ENCODE measurements around the gene TMEM74B. TPM values are rescaled to one million over a fixed set of nuclear protein-coding genes. Genes with fewer than 3 reads are reported as not detected.

TMEM74B gene
- total and polyA plus RNA-seq, 2 of the 8 experiments (the other 6 are each of a cell fraction or from before 2014, with no cell fraction given) = 4.0 to 6.4 TPM

GRCh38 chr20:1183153-1183552, 1.6 kb downstream of the TMEM74B start (continued):
- no peak for TF ChIP-seq USF2 (IDR thresholded peaks at IDR 0.05; ENCODE audit: low read length)
- TF ChIP-seq, protein P1, sequence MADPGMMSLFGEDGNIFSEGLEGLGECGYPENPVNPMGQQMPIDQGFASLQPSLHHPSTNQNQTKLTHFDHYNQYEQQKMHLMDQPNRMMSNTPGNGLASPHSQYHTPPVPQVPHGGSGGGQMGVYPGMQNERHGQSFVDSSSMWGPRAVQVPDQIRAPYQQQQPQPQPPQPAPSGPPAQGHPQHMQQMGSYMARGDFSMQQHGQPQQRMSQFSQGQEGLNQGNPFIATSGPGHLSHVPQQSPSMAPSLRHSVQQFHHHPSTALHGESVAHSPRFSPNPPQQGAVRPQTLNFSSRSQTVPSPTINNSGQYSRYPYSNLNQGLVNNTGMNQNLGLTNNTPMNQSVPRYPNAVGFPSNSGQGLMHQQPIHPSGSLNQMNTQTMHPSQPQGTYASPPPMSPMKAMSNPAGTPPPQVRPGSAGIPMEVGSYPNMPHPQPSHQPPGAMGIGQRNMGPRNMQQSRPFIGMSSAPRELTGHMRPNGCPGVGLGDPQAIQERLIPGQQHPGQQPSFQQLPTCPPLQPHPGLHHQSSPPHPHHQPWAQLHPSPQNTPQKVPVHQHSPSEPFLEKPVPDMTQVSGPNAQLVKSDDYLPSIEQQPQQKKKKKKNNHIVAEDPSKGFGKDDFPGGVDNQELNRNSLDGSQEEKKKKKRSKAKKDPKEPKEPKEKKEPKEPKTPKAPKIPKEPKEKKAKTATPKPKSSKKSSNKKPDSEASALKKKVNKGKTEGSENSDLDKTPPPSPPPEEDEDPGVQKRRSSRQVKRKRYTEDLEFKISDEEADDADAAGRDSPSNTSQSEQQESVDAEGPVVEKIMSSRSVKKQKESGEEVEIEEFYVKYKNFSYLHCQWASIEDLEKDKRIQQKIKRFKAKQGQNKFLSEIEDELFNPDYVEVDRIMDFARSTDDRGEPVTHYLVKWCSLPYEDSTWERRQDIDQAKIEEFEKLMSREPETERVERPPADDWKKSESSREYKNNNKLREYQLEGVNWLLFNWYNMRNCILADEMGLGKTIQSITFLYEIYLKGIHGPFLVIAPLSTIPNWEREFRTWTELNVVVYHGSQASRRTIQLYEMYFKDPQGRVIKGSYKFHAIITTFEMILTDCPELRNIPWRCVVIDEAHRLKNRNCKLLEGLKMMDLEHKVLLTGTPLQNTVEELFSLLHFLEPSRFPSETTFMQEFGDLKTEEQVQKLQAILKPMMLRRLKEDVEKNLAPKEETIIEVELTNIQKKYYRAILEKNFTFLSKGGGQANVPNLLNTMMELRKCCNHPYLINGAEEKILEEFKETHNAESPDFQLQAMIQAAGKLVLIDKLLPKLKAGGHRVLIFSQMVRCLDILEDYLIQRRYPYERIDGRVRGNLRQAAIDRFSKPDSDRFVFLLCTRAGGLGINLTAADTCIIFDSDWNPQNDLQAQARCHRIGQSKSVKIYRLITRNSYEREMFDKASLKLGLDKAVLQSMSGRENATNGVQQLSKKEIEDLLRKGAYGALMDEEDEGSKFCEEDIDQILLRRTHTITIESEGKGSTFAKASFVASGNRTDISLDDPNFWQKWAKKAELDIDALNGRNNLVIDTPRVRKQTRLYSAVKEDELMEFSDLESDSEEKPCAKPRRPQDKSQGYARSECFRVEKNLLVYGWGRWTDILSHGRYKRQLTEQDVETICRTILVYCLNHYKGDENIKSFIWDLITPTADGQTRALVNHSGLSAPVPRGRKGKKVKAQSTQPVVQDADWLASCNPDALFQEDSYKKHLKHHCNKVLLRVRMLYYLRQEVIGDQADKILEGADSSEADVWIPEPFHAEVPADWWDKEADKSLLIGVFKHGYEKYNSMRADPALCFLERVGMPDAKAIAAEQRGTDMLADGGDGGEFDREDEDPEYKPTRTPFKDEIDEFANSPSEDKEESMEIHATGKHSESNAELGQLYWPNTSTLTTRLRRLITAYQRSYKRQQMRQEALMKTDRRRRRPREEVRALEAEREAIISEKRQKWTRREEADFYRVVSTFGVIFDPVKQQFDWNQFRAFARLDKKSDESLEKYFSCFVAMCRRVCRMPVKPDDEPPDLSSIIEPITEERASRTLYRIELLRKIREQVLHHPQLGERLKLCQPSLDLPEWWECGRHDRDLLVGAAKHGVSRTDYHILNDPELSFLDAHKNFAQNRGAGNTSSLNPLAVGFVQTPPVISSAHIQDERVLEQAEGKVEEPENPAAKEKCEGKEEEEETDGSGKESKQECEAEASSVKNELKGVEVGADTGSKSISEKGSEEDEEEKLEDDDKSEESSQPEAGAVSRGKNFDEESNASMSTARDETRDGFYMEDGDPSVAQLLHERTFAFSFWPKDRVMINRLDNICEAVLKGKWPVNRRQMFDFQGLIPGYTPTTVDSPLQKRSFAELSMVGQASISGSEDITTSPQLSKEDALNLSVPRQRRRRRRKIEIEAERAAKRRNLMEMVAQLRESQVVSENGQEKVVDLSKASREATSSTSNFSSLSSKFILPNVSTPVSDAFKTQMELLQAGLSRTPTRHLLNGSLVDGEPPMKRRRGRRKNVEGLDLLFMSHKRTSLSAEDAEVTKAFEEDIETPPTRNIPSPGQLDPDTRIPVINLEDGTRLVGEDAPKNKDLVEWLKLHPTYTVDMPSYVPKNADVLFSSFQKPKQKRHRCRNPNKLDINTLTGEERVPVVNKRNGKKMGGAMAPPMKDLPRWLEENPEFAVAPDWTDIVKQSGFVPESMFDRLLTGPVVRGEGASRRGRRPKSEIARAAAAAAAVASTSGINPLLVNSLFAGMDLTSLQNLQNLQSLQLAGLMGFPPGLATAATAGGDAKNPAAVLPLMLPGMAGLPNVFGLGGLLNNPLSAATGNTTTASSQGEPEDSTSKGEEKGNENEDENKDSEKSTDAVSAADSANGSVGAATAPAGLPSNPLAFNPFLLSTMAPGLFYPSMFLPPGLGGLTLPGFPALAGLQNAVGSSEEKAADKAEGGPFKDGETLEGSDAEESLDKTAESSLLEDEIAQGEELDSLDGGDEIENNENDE (IDR thresholded peaks at IDR 0.05; ENCODE audit: insufficient replicate concordance, low read length) = no peak
- TF ChIP-seq BCL11A (IDR thresholded peaks at IDR 0.05; ENCODE audit: low read depth in 2 of 2, low read length in 2 of 2) = no peak
- TF ChIP-seq SAP30 (IDR thresholded peaks at IDR 0.05; ENCODE audit: insufficient read depth, insufficient replicate concordance, low read length) = no peak
- TF ChIP-seq ZNF274 (IDR thresholded peaks at IDR 0.05; ENCODE audit: borderline replicate concordance, extremely low read depth, low read length) = no peak
- no peak for TF ChIP-seq SP1 (IDR thresholded peaks at IDR 0.05; ENCODE audit: low read depth, low read length)
- TF ChIP-seq CTBP2 (IDR thresholded peaks at IDR 0.05; ENCODE audit: borderline replicate concordance, insufficient read depth, insufficient read length, low read length) = no peak
- TF ChIP-seq MAFK (IDR thresholded peaks at IDR 0.05; ENCODE audit: low read depth, low read length) = no peak
- TF ChIP-seq, protein P2, sequence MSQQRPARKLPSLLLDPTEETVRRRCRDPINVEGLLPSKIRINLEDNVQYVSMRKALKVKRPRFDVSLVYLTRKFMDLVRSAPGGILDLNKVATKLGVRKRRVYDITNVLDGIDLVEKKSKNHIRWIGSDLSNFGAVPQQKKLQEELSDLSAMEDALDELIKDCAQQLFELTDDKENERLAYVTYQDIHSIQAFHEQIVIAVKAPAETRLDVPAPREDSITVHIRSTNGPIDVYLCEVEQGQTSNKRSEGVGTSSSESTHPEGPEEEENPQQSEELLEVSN (IDR thresholded peaks at IDR 0.05) = no peak
